Activated CD4-positive, alpha-beta T cell treated with anti-CD3 and anti-CD28 coated beads for 24 hours (primary cell): Measurements from ENCODE around the gene LUZP1.

Source experiments
- DNase-seq, 2 donors: peaks; one replicate each; pipeline ENCODE4 v3.0.0-alpha.2; 2020; ENCODE audit warnings: low read depth in 2 of 2

The LUZP1 gene

DNA sequence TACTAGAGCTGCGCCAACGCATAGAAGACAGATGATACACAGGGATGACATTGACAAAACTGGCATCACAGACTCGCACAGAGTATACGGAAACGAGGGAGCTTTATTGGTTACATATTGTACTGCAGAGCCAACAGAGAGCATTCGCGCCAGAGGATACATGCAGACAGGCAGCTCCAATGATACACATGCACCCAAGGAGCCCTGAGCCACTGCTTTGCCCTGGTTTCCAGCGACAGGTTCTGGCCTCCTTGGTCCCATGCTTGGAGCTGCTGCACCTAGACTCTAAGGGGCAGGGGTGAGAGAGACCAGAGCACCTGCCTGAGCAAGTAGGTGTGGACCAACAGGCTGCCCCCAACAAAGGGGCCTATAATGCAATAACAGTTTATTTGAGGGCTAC is 83.8 kb downstream of the LUZP1 start:
- DNase-seq = no peak

DNA sequence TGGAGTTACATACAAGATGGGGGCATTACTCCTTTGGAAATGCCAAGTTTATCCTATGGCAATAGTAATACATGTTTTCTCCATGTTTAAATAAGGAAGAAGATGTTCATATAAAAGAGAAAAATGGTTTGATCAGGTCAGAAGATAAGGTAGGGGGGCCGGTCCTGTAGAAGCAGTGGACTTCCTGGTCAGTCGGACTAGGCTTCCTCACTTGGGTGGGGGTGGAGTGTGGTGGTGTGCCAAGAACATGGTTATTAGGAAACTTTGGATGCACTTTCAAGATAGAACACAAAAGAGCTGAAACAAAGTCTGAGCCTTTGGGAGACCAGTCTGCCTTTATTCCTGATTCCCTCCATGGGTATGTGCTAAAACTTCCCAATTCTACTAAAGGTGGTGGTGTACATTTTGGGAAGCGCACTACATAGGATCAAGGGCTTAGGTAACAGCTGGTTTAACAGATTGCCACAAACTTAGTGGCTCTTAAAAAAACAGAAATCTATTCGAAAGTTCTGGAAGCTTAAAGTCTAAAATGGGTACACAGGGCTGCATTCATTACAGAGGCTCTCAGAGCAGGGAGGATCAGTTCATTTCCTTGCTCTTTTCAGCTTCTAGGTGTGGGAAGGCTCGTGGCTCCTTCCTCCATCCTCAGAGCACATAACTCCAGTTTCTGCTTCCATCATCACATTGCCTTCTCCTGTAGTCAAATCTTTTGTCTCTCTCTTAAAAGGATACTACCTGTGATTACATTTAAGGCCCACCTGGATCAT is 84.8 kb downstream of the LUZP1 start:
- no peak for DNase-seq

DNA sequence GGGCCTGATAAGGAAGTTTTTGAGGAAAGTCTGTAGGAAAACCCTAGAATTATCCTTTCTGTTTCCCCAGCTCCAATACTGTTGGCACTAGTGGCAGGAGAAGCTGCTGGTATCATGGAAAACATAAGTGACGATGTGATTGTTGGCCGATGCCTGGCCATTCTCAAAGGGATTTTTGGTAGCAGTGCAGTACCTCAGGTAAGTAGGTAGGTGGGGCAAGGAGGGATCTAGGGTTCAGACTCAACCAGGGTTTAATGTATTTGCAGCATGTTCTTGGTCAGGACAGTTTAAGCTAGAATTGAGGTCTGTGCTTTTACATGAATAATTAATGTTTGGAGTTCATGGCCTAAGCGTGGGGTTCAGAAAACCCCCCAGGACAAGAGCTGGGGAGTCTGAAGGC is 87.3 kb downstream of the LUZP1 start:
- DNase-seq = no peak

DNA sequence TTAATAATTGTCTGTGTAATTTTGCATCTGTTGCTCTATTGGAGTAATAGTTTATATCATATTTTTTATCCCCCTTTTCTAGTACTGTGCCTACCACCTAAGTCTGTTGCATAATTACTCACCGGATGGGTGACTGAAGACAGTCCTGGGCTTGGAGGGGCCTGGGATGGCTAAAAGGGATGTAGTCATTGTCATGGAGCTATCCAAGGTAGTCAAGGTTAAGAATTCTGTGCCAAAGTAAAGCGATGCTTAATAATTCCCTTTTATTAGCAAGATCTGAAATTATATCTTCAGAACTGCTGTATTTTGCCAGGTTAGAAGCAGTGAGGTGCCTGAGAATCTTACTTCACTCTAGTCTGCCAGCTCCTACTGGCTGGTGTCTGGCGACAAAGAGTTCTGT is 87.8 kb downstream of the LUZP1 start:
- DNase-seq = no peak

DNA sequence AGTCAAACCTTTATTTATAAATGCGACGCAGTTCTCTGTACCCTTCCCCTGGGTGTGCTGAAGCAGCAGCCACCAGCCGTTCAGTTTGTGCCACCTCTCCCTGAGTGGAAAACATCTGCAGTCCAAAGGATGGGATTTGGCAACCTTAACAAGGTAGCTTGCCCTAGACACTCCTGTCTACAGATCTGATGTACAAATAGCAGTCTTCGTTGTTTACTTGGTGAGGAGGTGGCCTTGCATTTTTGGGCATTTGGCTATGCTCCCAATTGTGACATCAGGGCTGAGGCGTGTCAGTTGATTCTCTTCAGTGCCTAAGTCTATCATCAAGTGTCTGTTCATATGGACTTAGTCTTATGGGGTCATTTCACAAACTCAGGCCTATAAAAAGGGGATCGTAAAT is 89.6 kb downstream of the LUZP1 start:
- no peak for DNase-seq

DNA sequence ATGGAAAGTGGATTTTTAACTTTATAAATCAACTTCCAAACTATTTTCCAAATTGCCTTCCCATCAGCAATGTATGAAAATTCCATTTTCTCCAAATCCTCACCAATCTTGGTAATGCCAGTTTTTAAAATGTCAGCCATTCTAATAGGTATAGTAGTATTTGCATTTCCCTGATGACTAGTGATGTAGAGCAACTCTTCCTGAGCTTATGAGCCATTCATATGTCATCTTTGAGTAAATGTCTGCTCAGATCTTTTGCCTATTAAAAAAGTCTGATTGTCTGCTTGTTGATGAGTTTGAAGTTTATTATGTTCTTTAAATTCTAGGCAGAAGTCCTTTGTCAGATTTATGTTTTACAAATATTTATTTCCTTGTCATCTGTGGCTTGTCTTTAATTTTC is 94.6 kb downstream of the LUZP1 start:
- no peak for DNase-seq

DNA sequence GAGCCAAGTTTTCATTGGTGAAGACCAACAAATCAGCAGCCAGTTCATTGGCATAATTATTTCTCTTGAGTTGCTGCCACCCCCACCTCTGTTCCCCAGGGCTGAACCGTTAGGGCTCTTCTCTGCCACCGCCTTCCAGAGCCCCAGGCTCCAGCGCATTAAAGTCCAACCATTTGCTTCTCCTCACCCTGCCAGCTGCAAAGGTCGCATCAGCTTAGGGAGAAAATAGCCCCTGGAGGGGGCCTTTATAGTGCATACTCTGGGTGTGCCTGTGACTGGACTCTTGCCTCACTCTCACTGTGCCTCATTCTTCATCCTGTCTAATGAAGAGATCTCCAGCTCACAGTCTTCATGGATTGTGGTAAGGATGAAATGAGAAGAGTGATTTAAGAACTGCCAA is 99.0 kb downstream of the LUZP1 start:
- DNase-seq = no peak

DNA sequence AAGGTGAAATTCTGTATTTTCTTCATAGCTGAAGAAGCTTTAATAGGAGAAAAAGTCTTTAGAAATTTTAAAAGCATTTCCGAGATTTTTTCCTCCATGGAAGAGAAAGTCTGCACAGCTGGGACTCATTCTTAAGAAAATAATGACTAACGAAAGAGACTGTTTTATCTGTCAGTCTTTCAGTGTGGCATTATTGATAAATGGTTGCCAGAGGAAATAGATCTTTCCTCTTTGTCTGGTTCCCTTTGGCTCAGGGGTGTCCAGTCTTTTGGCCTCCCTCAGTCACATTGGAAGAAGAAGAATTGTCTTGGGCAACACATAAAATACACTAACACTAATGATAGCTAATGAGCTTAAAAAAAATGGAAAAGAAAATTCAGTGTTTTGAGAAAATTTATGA is 99.5 kb downstream of the LUZP1 start:
- no peak for DNase-seq

DNA sequence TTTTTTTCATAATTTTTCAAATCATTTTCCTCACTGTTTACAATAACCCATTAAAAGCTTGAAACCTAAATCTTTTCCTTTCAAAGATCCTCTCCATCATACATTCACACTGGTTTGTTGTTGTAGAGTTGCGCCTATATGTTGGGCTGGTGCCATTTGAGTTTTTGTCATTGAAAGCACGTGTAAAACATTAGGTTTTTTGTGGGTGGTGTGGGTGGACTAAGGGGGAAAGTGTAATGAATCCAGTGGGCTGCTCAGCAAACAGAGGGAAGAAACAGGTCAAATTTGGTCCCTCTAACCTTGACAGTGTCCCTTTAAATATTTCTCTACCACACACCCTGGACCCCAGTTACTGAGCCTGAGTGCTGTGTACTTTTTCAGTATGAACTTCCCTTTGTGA is 102.6 kb downstream of the LUZP1 start:
- DNase-seq = no peak

DNA sequence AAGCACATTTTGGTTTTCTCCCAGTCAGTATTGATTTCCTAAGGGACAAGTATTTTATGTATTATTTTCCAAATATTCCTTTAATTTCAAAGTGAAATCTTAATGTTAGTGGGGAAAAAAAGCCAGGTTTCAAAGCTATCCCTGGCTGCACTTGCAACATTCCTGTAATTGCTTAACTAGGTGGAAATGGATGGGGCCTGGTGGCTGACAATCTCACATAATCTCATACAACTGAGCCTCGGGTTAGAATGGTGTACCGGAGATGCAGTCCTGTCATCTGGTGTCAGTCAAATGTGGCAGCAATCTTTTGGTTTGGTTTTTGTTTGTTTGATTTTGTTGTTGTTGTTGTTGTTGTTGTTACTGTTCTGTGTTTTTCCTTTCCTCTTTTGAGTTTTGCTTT is 103.3 kb downstream of the LUZP1 start:
- DNase-seq = no peak

DNA sequence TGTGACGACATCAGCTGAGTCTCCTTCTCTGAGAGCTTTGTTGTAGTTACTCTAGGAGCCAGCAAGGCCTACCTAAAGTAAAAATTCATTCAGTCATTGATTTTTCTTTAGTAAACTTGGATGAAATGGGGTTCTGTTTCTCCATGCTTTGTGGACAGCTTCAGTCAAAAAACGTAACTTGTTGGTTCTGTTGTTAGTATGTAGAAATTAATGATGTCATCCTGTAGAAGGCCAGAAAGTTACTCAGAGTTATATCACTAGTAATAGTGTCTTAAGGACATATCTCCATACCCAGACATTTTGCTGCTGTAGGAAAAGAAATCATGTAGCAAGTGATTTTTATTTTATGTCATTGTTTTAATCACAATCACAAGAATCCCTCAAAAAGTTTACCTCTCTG is 106.4 kb downstream of the LUZP1 start:
- no peak for DNase-seq

DNA sequence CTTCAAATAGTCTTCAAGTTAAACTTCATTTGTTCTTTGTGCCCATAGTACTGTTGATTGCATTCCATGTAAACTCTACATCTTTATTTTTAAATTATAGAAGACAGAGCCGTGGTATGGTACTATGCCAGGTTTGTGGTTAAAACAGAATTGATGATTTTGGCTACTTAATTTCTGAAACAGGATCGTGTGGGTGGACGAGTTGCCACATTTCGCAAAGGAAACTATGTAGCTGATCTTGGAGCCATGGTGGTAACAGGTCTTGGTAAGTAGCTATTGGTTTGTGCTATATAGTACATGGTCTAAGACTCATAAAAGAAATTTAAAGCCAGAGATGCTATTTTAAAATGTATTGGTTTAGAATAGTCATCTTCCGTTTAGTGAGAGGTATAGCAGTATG is 111.4 kb downstream of the LUZP1 start:
- no peak for DNase-seq

DNA sequence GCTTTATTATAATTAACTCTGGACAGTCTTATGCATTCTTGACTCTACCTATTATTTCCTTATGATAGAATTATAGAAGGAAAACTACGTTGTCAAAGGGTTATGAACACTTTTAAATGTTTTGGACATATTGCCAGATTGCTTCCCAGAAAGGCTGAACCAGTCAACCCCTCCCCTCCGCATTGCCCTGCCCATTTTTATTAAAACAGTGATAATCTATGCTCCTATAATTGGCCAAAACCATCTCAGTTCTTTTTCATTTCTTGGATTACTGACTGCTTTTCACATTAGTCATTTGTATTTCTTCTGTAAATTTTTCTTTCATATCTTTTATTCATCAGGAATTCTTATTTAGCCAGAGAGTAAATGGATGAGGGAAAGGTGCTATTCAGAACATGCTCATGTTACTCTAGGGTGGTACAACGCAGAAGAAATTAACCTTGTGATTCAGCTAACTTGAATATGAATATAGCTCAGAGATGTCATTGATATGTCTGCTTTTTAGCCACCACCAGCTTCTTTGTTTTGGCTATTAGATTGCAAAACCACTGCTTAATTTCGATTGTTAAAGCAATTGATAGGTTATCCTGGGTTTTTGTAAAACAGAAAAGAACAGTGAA is 117.3 kb downstream of the LUZP1 start:
- DNase-seq = no peak

DNA sequence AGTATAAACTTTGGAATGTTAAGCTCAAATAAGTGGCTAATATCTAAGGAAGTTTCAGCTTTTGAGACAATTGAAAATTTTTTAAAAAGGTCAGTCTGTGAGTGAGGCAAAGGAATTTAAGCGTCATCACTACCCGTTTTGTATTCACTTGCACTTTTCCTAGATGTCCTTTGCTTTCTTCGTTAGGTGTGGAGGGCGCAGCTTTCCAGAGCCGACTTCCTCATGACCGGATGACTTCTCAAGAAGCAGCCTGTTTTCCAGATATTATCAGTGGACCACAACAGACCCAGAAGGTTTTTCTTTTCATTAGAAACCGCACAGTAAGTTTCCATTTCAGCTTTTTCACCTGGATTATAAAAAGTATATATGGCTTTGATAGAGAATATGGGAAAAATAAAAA is 118.5 kb downstream of the LUZP1 start:
- no peak for DNase-seq

DNA sequence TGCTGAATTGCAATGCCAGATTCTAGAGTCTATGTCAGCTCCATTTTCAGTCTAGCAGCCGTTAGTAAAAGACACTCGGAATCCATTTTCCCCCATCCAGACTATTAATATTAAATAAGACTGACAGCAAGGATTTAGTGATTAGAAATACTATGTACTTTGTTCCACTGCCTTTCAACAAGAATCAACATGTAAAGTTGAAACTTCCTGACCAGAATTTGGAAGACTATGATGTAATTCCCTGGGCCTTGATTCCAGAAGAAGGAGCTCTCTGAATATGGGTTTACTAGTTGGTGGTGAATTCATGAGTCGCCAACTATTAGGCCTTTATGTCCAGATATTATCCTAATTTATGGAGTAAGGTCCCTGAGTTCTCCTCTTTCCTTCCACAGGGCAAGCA is 124.6 kb downstream of the LUZP1 start:
- DNase-seq = no peak

DNA sequence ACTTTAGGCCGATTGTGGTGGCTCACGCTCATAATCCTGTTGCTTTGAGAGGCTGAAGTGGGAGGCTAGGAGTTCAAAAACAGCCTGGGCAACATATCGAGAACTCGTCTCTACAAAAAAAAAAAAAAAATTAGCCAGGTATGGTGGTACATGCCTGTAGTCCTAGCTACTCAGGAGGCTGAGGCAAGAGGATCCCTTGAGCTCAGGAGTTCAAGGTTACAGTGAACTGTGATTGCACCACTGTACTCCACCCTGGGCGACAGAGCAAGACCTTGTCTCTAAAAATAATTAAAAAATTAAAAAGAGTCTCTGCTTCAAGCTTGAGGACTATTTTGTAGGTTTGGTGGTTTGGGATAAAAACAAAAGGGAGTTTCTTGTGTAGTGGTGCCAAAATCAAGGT is 128.1 kb downstream of the LUZP1 start:
- DNase-seq = no peak

DNA sequence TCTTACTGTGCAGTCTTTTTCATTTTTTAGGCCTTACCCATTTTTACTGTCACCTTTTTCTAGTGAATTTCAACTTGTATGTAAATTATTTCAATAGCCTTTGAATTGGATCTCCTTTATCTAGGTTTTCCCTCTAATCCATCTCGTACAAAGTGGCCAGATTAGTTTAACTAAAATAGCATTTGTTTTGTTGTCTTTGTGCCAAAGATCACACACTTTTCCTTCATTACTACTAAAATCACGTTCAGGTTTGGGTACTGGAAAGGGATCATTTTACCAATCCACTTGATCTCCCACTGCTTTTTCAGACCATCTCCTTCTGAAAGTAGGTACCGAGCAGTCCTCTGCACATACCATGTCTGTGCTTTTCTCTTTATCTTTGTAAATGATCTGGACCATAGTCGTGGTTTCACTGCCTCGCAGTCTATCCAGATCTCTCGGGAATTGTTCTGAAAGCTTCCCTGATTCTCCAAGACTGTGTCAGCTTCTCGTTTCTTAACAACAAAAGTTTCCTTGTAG is 129.3 kb downstream of the LUZP1 start:
- DNase-seq = no peak

DNA sequence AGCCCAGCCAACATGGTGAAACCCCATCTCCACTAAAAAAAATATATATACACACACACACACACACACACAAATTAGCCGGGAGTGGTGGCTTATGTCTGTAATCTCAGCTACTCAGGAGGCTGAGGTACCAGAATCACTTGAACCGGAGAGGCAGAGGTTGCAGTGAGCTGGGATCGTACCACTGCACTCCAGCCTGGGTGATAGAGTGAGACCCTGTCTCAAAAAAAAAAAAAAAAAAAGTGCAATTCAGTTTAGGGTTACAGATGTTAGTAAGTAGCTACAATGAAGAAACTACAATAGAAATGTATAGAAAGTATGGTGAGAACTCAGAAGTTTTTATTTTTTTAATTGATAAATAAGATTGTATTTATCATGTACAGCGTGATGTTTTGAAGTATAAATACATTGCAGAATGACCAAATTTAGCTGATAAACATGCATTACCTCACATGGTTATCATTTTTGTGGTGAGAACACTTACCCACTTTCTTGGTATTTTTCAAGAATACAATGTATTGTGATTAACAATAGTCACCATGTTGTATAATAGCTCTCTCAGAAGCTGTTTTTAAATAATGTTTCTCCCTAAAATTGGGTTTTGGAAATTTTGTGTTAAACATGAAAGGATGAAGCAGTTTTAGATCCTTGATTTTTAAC is 131.4 kb downstream of the LUZP1 start:
- DNase-seq = no peak

DNA sequence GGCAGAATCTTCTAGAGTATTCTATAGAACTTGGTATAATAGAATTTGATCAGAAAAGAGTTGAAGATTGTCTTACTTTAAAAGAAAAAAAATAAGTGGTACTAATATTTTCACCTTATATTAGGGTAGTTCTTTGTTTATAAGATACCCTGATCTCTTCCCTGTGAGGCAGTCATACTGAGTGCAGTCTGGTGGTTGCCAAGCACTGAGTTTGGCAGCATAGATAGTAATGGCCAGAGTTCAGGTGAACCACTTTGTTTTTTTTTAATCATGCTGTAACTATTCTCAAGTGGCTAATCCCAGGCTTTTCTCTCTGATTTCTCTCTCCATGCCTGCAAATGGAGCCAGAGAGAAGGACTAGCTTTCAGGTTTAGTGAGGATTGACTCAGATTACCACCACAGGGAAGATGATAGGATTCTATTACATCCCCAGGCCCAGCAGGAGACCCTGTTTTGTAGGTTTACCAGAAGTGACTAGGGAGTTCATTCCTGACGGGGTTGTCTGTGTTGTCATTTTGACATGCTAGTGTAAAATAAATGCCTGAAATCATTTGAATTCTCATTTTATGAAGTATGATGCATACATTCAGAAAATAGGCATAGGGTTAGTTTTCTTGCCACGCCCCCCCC is 132.7 kb downstream of the LUZP1 start:
- no peak for DNase-seq
